GM12891 (cell line): ENCODE measurements around the gene MPP1.
"Not testable (repeated sequence)": the region's sequence is repeated elsewhere in the genome, so short reads cannot be mapped to it uniquely, and the experiment has no call there.

ENCODE experiments used
- PAX5 ChIP-seq: IDR thresholded peaks from 2 replicates; pipeline ENCODE4 v1.6.1; 2011; ENCODE audit warnings: low read length, moderate library complexity, mild to moderate bottlenecking; ENCODE audit not compliant: insufficient read depth, severe bottlenecking
- POLR2A ChIP-seq: IDR thresholded peaks from 2 replicates; pipeline ENCODE4 v1.6.1; 2011; ENCODE audit warnings: low read depth, low read length, control low read depth
- POLR2AphosphoS5 ChIP-seq: IDR thresholded peaks from 2 replicates; pipeline ENCODE4 v1.6.1; 2011; ENCODE audit warnings: low read depth, low read length, control low read depth
- POU2F2 ChIP-seq: IDR thresholded peaks from 2 replicates; pipeline ENCODE4 v1.6.1; 2011; ENCODE audit warnings: low read depth, mild to moderate bottlenecking, control low read depth, low read length, moderate library complexity
- SPI1 ChIP-seq: IDR thresholded peaks from 2 replicates; pipeline ENCODE4 v1.6.1; 2011; ENCODE audit warnings: low read depth, low read length, control low read depth
- TAF1 ChIP-seq: IDR thresholded peaks from 2 replicates; pipeline ENCODE4 v1.6.1; 2011; ENCODE audit warnings: low read depth, low read length, control low read depth

- TF ChIP-seq POLR2A, POLR2AphosphoS5, PAX5, TAF1, SPI1, POU2F2: not testable (repeated sequence)
Observed at GRCh38 chrX:154825586-154825985, 20.3 kb upstream of the MPP1 start.
